Left ventricle myocardium inferior (tissue), 1 donor: ENCODE results near the gene ACSS3. TPM values are rescaled to one million over a fixed set of nuclear protein-coding genes. Genes with fewer than 3 reads are reported as not detected.

Source experiments
- DNase-seq: peaks from one replicate; pipeline ENCODE4 v3.0.0-alpha.2; 2020
- H3K27ac ChIP-seq: fragments of 200-600 bp; replicated peaks from 2 replicates; pipeline ENCODE4 v1.8.0; 2021
- H3K27me3 ChIP-seq: fragments of 200-600 bp; 2 replicates; pipeline ENCODE4 v1.8.0; 2021; ENCODE audit warnings: low read depth
- H3K36me3 ChIP-seq: fragments of 200-600 bp; 2 replicates; pipeline ENCODE4 v1.8.0; 2021
- H3K4me1 ChIP-seq: fragments of 200-600 bp; 2 replicates; pipeline ENCODE4 v1.8.0; 2021
- H3K4me3 ChIP-seq: fragments of 200-600 bp; 2 replicates; pipeline ENCODE4 v1.8.0; 2021; ENCODE audit warnings: mild to moderate bottlenecking, moderate library complexity
- H3K9me3 ChIP-seq: fragments of 200-600 bp; replicated peaks from 2 replicates; pipeline ENCODE4 v1.8.0; 2021
- CTCF ChIP-seq: fragments of 200-600 bp; IDR thresholded peaks from 2 replicates; pipeline ENCODE4 v1.8.0; 2021; ENCODE audit warnings: antibody characterized with exemption, mild to moderate bottlenecking, borderline replicate concordance
- intact Hi-C: fragments of 100-400 bp; cut with micrococcal nuclease; formaldehyde crosslinking; loops from one replicate; pipeline ENCODE4 v1.11.0; 2022
- total RNA-seq: library from RNA; stranded (reverse); fragmentation: NEBNext Ultra II Directional; extraction: Animal tissue kit (Norgen Biotek cat#: 25700); gene quantifications from one replicate; pipeline ENCODE4 v1.2.1, GENCODE V29; 2021
- donor health status: DM: no; HTN: yes; CAD: no; lungs with severe emphysema.

The ACSS3 gene
- total RNA-seq, 1 donor from 2014 or later, result 24.5 TPM

DNA sequence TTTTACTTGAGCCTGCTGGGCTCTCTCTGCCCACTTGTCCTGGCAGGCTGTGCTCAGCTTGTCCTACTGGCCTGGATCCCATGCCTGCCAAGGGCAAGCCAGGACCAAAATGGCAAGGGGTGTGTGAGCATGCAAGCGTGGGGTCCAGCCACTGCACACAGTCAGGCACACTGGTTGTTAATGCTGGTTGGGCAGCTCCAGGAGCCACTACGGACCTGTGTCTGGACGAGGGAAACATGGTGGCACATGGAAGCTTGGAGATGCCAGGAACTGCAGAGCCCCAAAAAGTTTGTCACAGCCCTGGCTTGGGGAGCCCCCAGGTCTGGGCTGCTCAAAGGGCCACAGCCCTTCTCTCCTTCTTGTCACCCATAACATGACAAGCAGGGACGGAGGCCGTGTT lies 83.8 kb downstream of the ACSS3 start:
- Histone ChIP-seq H3K4me3 (no peak overlapping the region), H3K27me3 (no peaks in the 10 kb centered on the region), H3K9me3 (no peaks in the 10 kb centered on the region), H3K27ac (no peak overlapping the region), H3K4me1 (no peaks in the 10 kb centered on the region), H3K36me3 (peaks cover 15% of the 10 kb centered on the region)
- TF ChIP-seq CTCF, result no peak
- intact Hi-C loops, result no loop called here
- DNase-seq, result no peak

GRCh38 chr12:81162391-81163136 lies 84.7 kb downstream of the ACSS3 start:
- intact Hi-C loops, result no loop called here
- Histone ChIP-seq H3K4me1 (no peaks in the 10 kb centered on the region), H3K36me3 (peaks cover 15% of the 10 kb centered on the region), H3K27ac (no peak overlapping the region), H3K9me3 (no peaks in the 10 kb centered on the region), H3K27me3 (no peaks in the 10 kb centered on the region), H3K4me3 (no peak overlapping the region)
- no peak for DNase-seq
- TF ChIP-seq CTCF, result no peak

DNA sequence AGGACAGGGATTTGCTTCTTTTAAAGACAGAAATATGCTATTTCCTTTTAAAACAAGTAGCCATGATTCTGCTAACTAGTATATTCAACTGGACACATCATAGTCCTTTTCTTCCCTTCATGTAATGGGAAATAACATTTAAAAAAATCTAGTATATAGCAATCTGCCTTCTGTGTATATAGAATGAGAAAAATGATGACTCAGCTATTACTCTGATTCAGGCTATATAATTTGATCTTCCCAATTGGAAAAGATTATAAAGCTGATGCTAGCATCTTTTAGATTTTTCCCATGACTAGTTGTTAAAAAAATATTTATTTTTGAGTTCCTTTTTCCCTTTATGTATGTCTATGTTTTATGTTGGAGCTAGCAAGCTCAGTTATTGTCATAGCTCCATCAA lies 86.9 kb downstream of the ACSS3 start:
- no peaks in the 10 kb centered on the region for H3K9me3 ChIP-seq
- DNase-seq, result no peak
- H3K27ac ChIP-seq, result no peak overlapping the region
- H3K4me1 ChIP-seq, result no peaks in the 10 kb centered on the region
- intact Hi-C loops, result no loop called here
- H3K36me3 ChIP-seq, result peaks cover 6% of the 10 kb centered on the region
- no peak overlapping the region for H3K4me3 ChIP-seq
- no peaks in the 10 kb centered on the region for H3K27me3 ChIP-seq
- TF ChIP-seq CTCF, result no peak

DNA sequence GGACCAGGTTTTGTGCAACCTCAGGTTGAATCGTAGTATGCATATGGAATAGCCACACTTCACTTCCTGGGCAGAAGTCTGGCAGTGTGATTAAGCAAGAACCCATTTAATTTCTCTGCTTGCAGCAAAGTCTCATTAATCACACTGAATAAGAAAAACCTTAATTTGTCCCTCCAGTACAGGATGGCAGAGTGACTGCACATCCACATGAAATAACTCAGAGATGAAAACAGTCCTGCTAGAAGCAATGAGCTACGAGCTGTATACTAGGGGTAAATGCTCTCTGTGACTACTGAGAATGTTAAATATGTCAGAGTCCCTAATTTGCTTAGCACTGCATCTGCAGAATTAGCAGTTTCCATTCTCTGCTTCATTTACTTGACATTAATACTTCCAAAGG lies 88.9 kb downstream of the ACSS3 start:
- no peaks in the 10 kb centered on the region for H3K4me1 ChIP-seq
- intact Hi-C loops, result no loop called here

GRCh38 chr12:81167694-81168093 lies 89.8 kb downstream of the ACSS3 start:
- TF ChIP-seq CTCF, result no peak
- no peaks in the 10 kb centered on the region for H3K9me3 ChIP-seq
- H3K4me3 ChIP-seq, result no peak overlapping the region
- DNase-seq, result no peak
- intact Hi-C loops, result no loop called here
- H3K4me1 ChIP-seq, result no peaks in the 10 kb centered on the region
- no peak overlapping the region for H3K27ac ChIP-seq
- H3K36me3 ChIP-seq, result peaks cover 6% of the 10 kb centered on the region
- no peaks in the 10 kb centered on the region for H3K27me3 ChIP-seq

More for the DNA sequence above, 88.9 kb downstream of the ACSS3 start:
- H3K27me3 ChIP-seq, result no peaks in the 10 kb centered on the region
- no peak for DNase-seq
- TF ChIP-seq CTCF, result no peak
- H3K4me3 ChIP-seq, result no peak overlapping the region
- no peak overlapping the region for H3K27ac ChIP-seq
- no peaks in the 10 kb centered on the region for H3K9me3 ChIP-seq
- peaks cover 6% of the 10 kb centered on the region for H3K36me3 ChIP-seq
